IPS-20b (cell line): Measurements from ENCODE around the gene SET.

ENCODE experiments used
- H3K27ac ChIP-seq: one replicate; pipeline ENCODE4 v1.5.1; 2013; ENCODE audit warnings: low read length
- H3K27me3 ChIP-seq: 2 replicates; pipeline ENCODE4 v1.6.1; 2013; ENCODE audit warnings: mild to moderate bottlenecking, low read length, inconsistent platforms; ENCODE audit not compliant: insufficient read depth
- H3K36me3 ChIP-seq: 2 replicates; pipeline ENCODE4 v1.6.1; 2013; ENCODE audit warnings: low read depth, mild to moderate bottlenecking, inconsistent platforms, low read length, moderate library complexity; ENCODE audit not compliant: insufficient read depth
- H3K4me1 ChIP-seq: 2 replicates; pipeline ENCODE4 v1.6.1; 2013; ENCODE audit warnings: mild to moderate bottlenecking, control low read depth, inconsistent platforms, low read length, moderate library complexity; ENCODE audit not compliant: insufficient read depth
- H3K4me3 ChIP-seq: 2 replicates; pipeline ENCODE4 v1.5.1; 2013; ENCODE audit warnings: mild to moderate bottlenecking, low read length, inconsistent platforms
- H3K9ac ChIP-seq: 2 replicates; pipeline ENCODE4 v1.6.1; 2013; ENCODE audit warnings: low read depth, mild to moderate bottlenecking, inconsistent platforms, low read length, moderate library complexity
- H3K9me3 ChIP-seq: 2 replicates; pipeline ENCODE4 v1.6.1; 2013; ENCODE audit warnings: mild to moderate bottlenecking, low read depth, low read length, inconsistent platforms; ENCODE audit not compliant: insufficient read depth

Gene SET

DNA sequence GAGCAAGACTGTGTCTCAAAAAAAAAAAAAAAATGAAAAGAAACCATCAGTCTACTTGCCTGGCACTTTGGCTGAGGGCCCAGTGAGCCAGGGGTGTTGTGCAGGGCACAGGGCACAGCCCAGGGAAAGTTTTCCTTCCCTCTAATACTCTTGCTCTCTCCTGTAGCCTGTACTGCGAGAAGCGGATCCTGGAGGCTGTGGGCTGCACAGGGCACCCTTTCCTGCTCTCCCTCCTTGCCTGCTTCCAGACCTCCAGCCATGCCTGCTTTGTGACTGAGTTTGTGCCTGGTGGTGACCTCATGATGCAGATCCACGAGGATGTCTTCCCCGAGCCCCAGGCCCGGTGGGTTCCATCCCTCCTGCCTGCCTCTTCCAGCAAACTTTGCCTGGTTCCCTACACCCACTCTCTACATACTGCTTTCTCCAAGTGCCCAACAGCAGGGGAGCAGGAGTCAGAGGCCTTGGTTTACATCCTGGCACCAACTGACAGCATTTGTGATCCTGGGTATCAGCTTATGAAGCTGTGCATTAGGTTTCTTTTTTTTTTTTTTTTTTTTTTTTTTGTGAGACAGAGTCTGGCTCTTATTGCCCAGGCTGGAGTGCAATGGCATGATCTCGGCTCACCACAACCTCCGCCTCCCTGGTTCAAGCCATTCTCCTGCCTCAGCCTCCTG, 27.7 kb downstream of the SET start:
- Histone ChIP-seq H3K9me3 (no peaks in the 10 kb centered on the region), H3K4me1 (no peaks in the 10 kb centered on the region), H3K36me3 (peaks cover 13% of the 10 kb centered on the region), H3K4me3 (no peak overlapping the region), H3K27ac (no peak overlapping the region), H3K27me3 (no peaks in the 10 kb centered on the region), H3K9ac (no peak overlapping the region)

GRCh38 chr9:128718047-128718446, 29.0 kb downstream of the SET start:
- no peak overlapping the region for H3K4me3 ChIP-seq
- no peaks in the 10 kb centered on the region for H3K9me3 ChIP-seq
- H3K27me3 ChIP-seq = no peaks in the 10 kb centered on the region
- H3K36me3 ChIP-seq = peaks cover 13% of the 10 kb centered on the region
- H3K4me1 ChIP-seq = no peaks in the 10 kb centered on the region
- no peak overlapping the region for H3K9ac ChIP-seq
- no peak overlapping the region for H3K27ac ChIP-seq

GRCh38 chr9:128718475-128718874, 29.5 kb downstream of the SET start:
- Histone ChIP-seq H3K4me1 (no peaks in the 10 kb centered on the region), H3K9me3 (no peaks in the 10 kb centered on the region), H3K36me3 (peaks cover 13% of the 10 kb centered on the region), H3K4me3 (no peak overlapping the region), H3K27ac (no peak overlapping the region), H3K27me3 (no peaks in the 10 kb centered on the region), H3K9ac (no peak overlapping the region)

DNA sequence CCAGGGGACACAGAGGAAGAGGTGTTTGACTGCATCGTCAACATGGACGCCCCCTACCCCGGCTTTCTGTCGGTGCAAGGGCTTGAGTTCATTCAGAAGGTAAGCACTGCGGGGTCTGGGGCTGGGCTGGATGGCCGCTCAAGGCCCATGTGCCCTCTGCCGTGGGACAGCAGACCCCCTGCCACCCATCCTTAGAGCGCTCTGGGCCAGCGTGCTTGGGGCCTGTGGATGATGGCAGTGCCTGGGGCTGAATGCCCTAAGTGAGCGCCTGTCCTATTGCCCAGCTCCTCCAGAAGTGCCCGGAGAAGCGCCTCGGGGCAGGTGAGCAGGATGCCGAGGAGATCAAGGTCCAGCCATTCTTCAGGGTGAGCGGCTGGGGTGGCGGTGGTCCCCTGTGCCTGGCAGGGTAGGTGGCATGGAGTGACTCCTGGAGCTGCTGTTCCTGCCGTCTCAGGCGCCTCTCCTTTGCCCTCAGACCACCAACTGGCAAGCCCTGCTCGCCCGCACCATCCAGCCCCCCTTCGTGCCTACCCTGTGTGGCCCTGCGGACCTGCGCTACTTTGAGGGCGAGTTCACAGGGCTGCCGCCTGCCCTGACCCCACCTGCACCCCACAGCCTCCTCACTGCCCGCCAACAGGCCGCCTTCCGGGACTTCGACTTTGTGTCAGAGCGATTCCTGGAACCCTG, 31.0 kb downstream of the SET start:
- Histone ChIP-seq H3K4me1 (no peaks in the 10 kb centered on the region), H3K27me3 (no peaks in the 10 kb centered on the region), H3K36me3 (peaks cover 13% of the 10 kb centered on the region), H3K9ac (no peak overlapping the region), H3K27ac (no peak overlapping the region), H3K9me3 (no peaks in the 10 kb centered on the region), H3K4me3 (no peak overlapping the region)

DNA sequence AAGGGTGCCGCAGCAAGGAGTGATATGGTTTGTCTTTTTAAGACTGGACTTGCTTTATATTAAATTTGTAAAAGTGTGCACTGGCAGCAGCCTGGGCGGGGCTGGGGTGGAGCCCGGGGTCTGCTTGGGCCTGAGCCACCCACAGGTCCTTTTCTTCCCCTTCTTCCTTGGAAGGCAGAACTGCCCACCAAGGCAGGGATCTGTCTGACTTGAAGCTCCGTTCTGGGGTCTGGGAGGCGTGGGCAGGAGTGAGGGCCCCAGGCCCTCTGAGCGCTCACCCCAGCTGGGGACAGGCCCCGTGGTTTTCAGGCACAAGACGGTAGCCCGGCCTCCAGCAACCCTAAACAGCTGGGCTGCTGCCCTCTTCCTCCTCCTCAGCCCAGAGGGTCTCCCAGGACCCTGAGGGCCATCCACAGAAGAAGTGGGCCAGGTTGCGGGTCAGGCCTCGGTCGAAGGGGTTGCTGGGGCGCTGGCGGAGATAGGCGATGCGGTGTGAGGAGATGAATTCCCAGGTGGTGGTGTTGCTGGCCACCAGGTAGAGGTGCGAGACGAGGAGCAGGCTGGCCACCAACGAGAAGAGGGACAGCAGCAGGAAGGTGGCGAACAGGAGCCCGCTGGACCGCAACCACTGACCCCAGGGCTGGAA, 31.9 kb downstream of the SET start:
- Histone ChIP-seq H3K4me1 (no peaks in the 10 kb centered on the region), H3K36me3 (peaks cover 13% of the 10 kb centered on the region), H3K9me3 (no peaks in the 10 kb centered on the region), H3K9ac (no peak overlapping the region), H3K27me3 (no peaks in the 10 kb centered on the region), H3K4me3 (no peak overlapping the region), H3K27ac (no peak overlapping the region)

DNA sequence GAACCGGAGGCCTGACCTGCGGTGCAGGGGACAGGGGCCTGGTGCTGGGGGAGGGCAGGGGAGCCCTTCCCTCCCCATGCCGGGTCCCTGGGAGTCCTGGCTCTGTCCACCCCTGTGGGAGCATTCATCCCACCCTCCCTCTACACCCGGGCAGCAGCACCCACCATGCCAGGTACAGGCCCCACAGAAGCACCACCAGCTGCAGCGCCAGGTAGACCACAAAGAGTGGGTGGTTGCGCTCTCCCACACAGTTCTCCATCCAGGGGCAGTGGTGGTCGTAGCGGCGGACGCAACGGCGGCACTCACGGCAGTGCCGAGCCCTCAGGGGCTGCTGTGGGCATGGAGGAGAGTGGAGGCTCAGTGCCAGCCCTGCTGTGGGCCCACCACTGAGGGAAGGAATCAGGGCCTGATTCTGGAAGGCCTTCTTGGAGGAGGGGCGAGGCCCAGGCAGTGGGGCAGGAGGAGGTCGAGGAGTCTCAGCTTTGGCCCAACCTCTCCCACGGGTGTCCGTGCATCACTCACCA, 32.5 kb downstream of the SET start:
- no peaks in the 10 kb centered on the region for H3K4me1 ChIP-seq
- no peak overlapping the region for H3K27ac ChIP-seq
- H3K9me3 ChIP-seq = no peaks in the 10 kb centered on the region
- peaks cover 13% of the 10 kb centered on the region for H3K36me3 ChIP-seq
- H3K9ac ChIP-seq = no peak overlapping the region
- no peak overlapping the region for H3K4me3 ChIP-seq
- H3K27me3 ChIP-seq = no peaks in the 10 kb centered on the region

GRCh38 chr9:128722380-128723351, 33.6 kb downstream of the SET start:
- no peak overlapping the region for H3K27ac ChIP-seq
- no peaks in the 10 kb centered on the region for H3K9me3 ChIP-seq
- peaks cover 13% of the 10 kb centered on the region for H3K36me3 ChIP-seq
- H3K9ac ChIP-seq = peak overlapping the region; percentile 84; the same call in 1 of the 2 replicates
- no peaks in the 10 kb centered on the region for H3K27me3 ChIP-seq
- peak overlapping the region; percentile 98; the same call in 1 of the 2 replicates for H3K4me3 ChIP-seq
- no peaks in the 10 kb centered on the region for H3K4me1 ChIP-seq

- Histone ChIP-seq H3K4me3 (peak overlapping the region; percentile 98), H3K9me3 (no peaks in the 10 kb centered on the region), H3K27ac (peak overlapping the region; percentile 10), H3K9ac (peak overlapping the region; percentile 84), H3K36me3 (peaks cover 13% of the 10 kb centered on the region), H3K4me1 (no peaks in the 10 kb centered on the region), H3K27me3 (no peaks in the 10 kb centered on the region)
Measured at GRCh38 chr9:128723352-128723865, 34.4 kb downstream of the SET start.

DNA sequence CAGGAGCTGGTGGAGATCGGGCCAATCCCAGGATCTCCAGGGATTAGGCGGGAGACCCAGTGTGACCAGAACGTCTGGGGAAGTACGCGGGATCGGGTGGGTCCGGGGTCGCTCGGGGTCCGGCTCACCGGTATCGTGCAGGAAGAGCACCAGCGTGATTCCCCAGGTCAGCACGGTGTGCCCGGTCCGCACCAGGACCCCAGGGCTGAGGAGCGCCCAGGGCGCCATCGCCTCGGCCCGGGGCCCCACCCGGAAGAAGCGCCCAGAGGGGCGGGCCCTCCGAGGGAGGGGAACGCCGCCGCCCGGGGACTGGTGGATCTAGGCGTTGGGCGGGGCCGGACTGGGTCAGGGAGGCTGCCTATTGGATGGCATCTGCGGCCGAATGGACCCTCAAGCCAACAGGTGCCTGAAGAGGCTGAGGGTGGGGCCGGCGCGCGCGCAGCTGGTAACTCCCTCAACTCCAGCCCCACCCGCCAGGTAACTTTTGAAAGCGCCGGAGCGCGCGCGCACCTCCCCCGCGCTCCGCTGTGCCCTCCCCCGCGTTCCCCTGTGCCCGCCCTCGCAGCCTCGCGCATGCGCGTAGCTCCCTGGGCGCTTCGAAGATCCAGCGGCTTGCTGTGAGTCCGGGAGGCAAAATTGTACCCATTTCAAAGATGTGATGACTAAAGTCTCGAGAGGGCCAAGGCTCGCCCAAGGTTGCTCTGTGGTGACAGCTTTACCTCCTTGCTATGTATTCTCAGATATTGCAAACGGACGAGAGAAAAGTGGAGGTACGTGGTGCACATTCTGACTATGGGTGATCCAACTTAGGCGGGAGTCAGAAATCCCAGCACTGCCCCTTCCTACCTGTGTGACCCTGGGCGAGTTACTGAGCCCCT, 35.1 kb downstream of the SET start, which contains the start of gene ZDHHC12:
TSS of gene ZDHHC12 (minus strand) at position 262 of the 878 bp plus-strand sequence. CDS start at position 228, 34 bp downstream.
- Histone ChIP-seq H3K4me1 (no peaks in the 10 kb centered on the region), H3K4me3 (peak within 1 kb of the TSS; percentile 98), H3K27ac (peak within 1 kb of the TSS; percentile 35), H3K9me3 (no peaks in the 10 kb centered on the region), H3K9ac (peak within 1 kb of the TSS; percentile 84), H3K27me3 (no peaks in the 10 kb centered on the region), H3K36me3 (peaks cover 13% of the 10 kb centered on the region)

- Histone ChIP-seq H3K4me1 (no peaks in the 10 kb centered on the region), H3K4me3 (peak overlapping the region; percentile 98), H3K36me3 (peaks cover 10% of the 10 kb centered on the region), H3K27me3 (no peaks in the 10 kb centered on the region), H3K9ac (peak overlapping the region; percentile 56; the same call in 1 of the 2 replicates), H3K27ac (peak overlapping the region; percentile 35), H3K9me3 (no peaks in the 10 kb centered on the region)
Measured at GRCh38 chr9:128724744-128725211, 35.8 kb downstream of the SET start.
